Lower leg skin (tissue), 3 donors: ENCODE results near the gene CXorf49.
"Not testable (repeated sequence)": the region's sequence is repeated elsewhere in the genome, so short reads cannot be mapped to it uniquely, and the experiment has no call there.

Experiments
- POLR2A ChIP-seq, 2 donors: fragments of 450-650 bp; IDR thresholded peaks; one replicate each; pipeline ENCODE4 v1.6.1; 2016 to 2017; ENCODE audit warnings: antibody characterized with exemption in 2 of 2, mild to moderate bottlenecking in 1 of 2, moderate library complexity in 1 of 2
- TF ChIP-seq, protein P1 (sequence below), 3 donors: fragments of 450-650 bp; IDR thresholded peaks; one replicate each; pipeline ENCODE4 v1.5.1; 2016; ENCODE audit warnings: antibody characterized with exemption in 3 of 3, mild to moderate bottlenecking in 3 of 3, moderate library complexity in 2 of 3

DNA sequence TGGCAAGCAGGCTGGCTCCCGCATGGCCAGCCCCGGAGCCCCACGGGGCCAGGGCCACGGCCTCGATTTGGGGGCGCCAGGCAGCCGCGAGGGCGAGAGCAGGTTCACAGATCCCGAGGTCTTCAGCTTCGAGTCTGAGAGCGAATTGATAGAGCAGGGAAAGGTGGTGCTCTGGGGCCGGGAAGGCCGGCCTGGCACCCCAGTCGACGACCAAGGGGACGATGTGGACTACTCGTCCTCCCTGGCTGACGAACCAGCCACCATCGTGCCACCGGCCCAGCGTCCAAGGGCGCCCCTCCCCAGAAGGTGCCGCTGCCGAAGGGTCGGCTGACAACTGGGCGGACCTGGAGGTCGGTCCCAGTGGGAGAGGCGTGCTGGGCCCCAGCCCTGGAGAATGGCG lies 1.1 kb upstream of the CXorf49 start:
- TF ChIP-seq, protein P1, sequence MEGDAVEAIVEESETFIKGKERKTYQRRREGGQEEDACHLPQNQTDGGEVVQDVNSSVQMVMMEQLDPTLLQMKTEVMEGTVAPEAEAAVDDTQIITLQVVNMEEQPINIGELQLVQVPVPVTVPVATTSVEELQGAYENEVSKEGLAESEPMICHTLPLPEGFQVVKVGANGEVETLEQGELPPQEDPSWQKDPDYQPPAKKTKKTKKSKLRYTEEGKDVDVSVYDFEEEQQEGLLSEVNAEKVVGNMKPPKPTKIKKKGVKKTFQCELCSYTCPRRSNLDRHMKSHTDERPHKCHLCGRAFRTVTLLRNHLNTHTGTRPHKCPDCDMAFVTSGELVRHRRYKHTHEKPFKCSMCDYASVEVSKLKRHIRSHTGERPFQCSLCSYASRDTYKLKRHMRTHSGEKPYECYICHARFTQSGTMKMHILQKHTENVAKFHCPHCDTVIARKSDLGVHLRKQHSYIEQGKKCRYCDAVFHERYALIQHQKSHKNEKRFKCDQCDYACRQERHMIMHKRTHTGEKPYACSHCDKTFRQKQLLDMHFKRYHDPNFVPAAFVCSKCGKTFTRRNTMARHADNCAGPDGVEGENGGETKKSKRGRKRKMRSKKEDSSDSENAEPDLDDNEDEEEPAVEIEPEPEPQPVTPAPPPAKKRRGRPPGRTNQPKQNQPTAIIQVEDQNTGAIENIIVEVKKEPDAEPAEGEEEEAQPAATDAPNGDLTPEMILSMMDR (IDR thresholded peaks at IDR 0.05), result not testable (repeated sequence)
- not testable (repeated sequence) for TF ChIP-seq POLR2A (IDR thresholded peaks at IDR 0.05)
